K562 (cell line): ENCODE measurements around the gene BAG1. TPM values are rescaled to one million over a fixed set of nuclear protein-coding genes. Genes with fewer than 3 reads are reported as not detected.

ENCODE experiments used
- ATF3 ChIP-seq, 2 experiments: fragments of 450-650 bp in 1 of 2; sonication (generic) in 1 of 2; formaldehyde crosslinking in 1 of 2; IDR thresholded peaks in 1 of 2; conservative IDR thresholded peaks in 1 of 2; 2 replicates each; pipeline versions ENCODE4 v1.6.1 to v1.8.1; 2016 to 2023; ENCODE audit warnings: mild to moderate bottlenecking in 2 of 2, moderate library complexity in 2 of 2, inconsistent platforms in 1 of 2, missing genetic modification reagents in 1 of 2
- CEBPZ ChIP-seq: fragments of 150-350 bp; IDR thresholded peaks from 2 replicates; pipeline ENCODE4 v1.6.1; 2014; ENCODE audit warnings: low read depth, mild to moderate bottlenecking, low read length, borderline replicate concordance
- KLF1 ChIP-seq: fragments of 450-650 bp; IDR thresholded peaks from 2 replicates; pipeline ENCODE4 v1.6.1; 2016; ENCODE audit warnings: missing genetic modification characterization, missing compliant biosample characterization
- MTA3 ChIP-seq: fragments of 450-650 bp; formaldehyde crosslinking; IDR thresholded peaks from 2 replicates; pipeline ENCODE4 v1.6.1; 2017; ENCODE audit warnings: mild to moderate bottlenecking, borderline replicate concordance
- SMAD2 ChIP-seq: fragments of 150-350 bp; IDR thresholded peaks from 2 replicates; pipeline ENCODE4 v1.6.1; 2014; ENCODE audit warnings: low read depth, mild to moderate bottlenecking, low read length
- SMARCA4 ChIP-seq: fragments of 450-650 bp; IDR thresholded peaks from 2 replicates; pipeline ENCODE4 v1.6.1; 2016
- SREBF1 ChIP-seq: fragments of 150-350 bp; IDR thresholded peaks from 2 replicates; pipeline ENCODE4 v1.6.1; 2014; ENCODE audit warnings: antibody characterized with exemption, low read depth, low read length, borderline replicate concordance
- ZNF3 ChIP-seq: fragments of 250-450 bp; sonication (Bioruptor Pico); IDR thresholded peaks from 2 replicates; pipeline ENCODE4 v1.5.0; 2021; ENCODE audit warnings: mild to moderate bottlenecking, moderate library complexity
- polyA plus RNA-seq, 8 experiments: library from polyadenylated mRNA; depleted of rRNA in 4 of 8; stranded (reverse) in 5 of 8; unstranded in 3 of 8; fragments of >200 nt; fragmentation: Nextera tagmentation in 2 of 8; fragmentation: Illumina TruSeq in 1 of 8; extraction: Ambion mirVana in 2 of 8; extraction: Trizol in 1 of 8; gene quantifications; 2 replicates each; pipeline versions ENCODE4 v1.2.1 to v1.2.3, GENCODE V29; 2011 to 2014; ENCODE audit warnings: inconsistent platforms in 1 of 8, missing spikeins in 1 of 8
- total RNA-seq, 7 experiments: library from RNA; depleted of rRNA in 6 of 7; stranded (reverse); fragments of >200 nt in 6 of 7; fragmentation: Illumina TruSeq in 2 of 7; extraction: Trizol in 2 of 7; gene quantifications; 2 replicates each; pipeline versions ENCODE4 v1.2.1 to v1.2.3, GENCODE V29; 2011 to 2021; ENCODE audit warnings: low replicate concordance in 1 of 7

BAG1 gene
- total and polyA plus RNA-seq, 9 of the 15 experiments (the other 6 are each of a cell fraction or from before 2014, with no cell fraction given), result 9.7 to 106 (median 56.9) TPM

- TF ChIP-seq CEBPZ (no peak), ATF3 (IDR thresholded peaks at IDR 0.05) (peak; percentile 91), ATF3 (CRISPR knock-in tag; conservative IDR thresholded peaks at IDR 0.05) (no peak), SMARCA4 (peak; percentile 62), SMAD2 (no peak), ZNF3 (no peak), KLF1 (tag) (peak; percentile 71), SREBF1 (peak; percentile 41; the same call in 1 of the 2 replicates), MTA3 (no peak)
Observed at GRCh38 chr9:33290247-33291030, 25.9 kb upstream of the BAG1 start, which contains the start of gene NFX1 (continued).
